GM12891 (cell line): ENCODE measurements around the gene MBTPS2.

Experiments
- POLR2A ChIP-seq: IDR thresholded peaks from 2 replicates; pipeline ENCODE4 v1.6.1; 2011; ENCODE audit warnings: low read depth, low read length, control low read depth
- POU2F2 ChIP-seq: IDR thresholded peaks from 2 replicates; pipeline ENCODE4 v1.6.1; 2011; ENCODE audit warnings: low read depth, mild to moderate bottlenecking, control low read depth, low read length, moderate library complexity

DNA sequence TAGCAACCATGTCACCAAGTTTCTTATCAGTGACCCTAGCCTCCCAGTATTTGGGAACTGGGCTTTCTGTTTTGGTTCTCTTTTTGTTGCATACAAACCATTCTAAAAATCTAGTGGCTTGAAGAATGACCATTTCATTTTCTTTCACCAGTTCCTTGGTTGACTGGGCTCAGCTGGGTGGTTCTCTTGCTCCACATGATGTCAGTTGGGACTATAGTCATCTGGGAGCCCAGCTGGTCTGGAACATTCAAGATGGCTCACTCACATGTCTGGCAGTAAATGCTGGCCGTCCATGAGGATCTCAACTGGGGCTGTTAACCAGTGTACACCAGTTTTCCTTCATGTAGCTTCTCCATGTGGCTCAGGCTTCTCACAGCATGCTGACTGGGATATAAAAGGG lies 27.6 kb upstream of the MBTPS2 start:
- TF ChIP-seq POLR2A (no peak), POU2F2 (no peak)
